ENCODE measurements around the gene ALDH1A2. TPM values are rescaled to one million over a fixed set of nuclear protein-coding genes. Genes with fewer than 3 reads are reported as not detected.
A peak's percentile ranks its signal among the peaks of the same experiment; 100 is the strongest.

Gene ALDH1A2
- total RNA-seq, 4 donors from 2014 or later: 5.5 to 41.5 (median 15.1) TPM

- no peaks in the 10 kb centered on the region for H3K36me3 ChIP-seq
- H3K4me3 ChIP-seq: no peak overlapping the region
- H3K27me3 ChIP-seq: no peaks in the 10 kb centered on the region
- ATAC-seq: no peak
- no peaks in the 10 kb centered on the region for H3K9me3 ChIP-seq
- WGBS, 2 donors (ENCODE audit: low coverage in 1 of 2): 59 to 79% methylated on average over 2 of the region's 2 CpGs
- H3K4me1 ChIP-seq: no peaks in the 10 kb centered on the region
- TF ChIP-seq POLR2AphosphoS5 (IDR thresholded peaks at IDR 0.05): no peak
- no peak for TF ChIP-seq POLR2A (IDR thresholded peaks at IDR 0.05)
- no peak for TF ChIP-seq EP300 (IDR thresholded peaks at IDR 0.05)
- H3K27ac ChIP-seq: no peak overlapping the region
Measured at GRCh38 chr15:57972864-57973263, 92.6 kb downstream of the ALDH1A2 start.

DNA sequence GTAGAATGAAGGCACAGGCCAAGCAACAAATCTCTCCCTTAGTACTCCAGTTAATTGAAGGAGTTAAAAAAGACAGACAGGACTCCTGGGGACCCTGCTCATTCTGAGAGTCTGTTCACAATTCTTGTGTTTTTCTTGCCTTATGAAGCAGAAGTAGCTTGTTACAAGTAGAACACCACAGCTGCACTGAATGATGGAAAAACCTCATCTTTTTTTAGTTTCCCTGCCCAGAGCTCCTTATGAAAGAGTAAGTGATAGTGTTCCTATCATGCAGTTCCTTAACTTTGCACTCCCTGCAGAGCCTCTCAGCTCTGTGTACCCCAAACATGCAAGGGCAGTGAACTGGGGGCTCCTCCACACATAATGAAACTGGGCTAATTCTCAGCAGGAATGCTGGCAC is 95.5 kb downstream of the ALDH1A2 start:
- no peak for ATAC-seq
- Histone ChIP-seq H3K9me3 (no peaks in the 10 kb centered on the region), H3K4me3 (no peak overlapping the region), H3K4me1 (no peaks in the 10 kb centered on the region), H3K27ac (no peak overlapping the region), H3K27me3 (no peaks in the 10 kb centered on the region), H3K36me3 (no peaks in the 10 kb centered on the region)
- no peak for TF ChIP-seq POLR2AphosphoS5 (IDR thresholded peaks at IDR 0.05)
- TF ChIP-seq, protein P1, sequence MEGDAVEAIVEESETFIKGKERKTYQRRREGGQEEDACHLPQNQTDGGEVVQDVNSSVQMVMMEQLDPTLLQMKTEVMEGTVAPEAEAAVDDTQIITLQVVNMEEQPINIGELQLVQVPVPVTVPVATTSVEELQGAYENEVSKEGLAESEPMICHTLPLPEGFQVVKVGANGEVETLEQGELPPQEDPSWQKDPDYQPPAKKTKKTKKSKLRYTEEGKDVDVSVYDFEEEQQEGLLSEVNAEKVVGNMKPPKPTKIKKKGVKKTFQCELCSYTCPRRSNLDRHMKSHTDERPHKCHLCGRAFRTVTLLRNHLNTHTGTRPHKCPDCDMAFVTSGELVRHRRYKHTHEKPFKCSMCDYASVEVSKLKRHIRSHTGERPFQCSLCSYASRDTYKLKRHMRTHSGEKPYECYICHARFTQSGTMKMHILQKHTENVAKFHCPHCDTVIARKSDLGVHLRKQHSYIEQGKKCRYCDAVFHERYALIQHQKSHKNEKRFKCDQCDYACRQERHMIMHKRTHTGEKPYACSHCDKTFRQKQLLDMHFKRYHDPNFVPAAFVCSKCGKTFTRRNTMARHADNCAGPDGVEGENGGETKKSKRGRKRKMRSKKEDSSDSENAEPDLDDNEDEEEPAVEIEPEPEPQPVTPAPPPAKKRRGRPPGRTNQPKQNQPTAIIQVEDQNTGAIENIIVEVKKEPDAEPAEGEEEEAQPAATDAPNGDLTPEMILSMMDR (IDR thresholded peaks at IDR 0.05): no peak
- TF ChIP-seq EP300 (IDR thresholded peaks at IDR 0.05): no peak

- Histone ChIP-seq H3K36me3 (no peaks in the 10 kb centered on the region), H3K27ac (no peak overlapping the region), H3K4me1 (no peaks in the 10 kb centered on the region), H3K9me3 (no peaks in the 10 kb centered on the region), H3K4me3 (no peak overlapping the region), H3K27me3 (no peaks in the 10 kb centered on the region)
- TF ChIP-seq EP300 (IDR thresholded peaks at IDR 0.05): no peak
- TF ChIP-seq, protein P1 (IDR thresholded peaks at IDR 0.05): peak; percentile 19 to 60 (median 49)
- TF ChIP-seq POLR2A (IDR thresholded peaks at IDR 0.05): no peak
- TF ChIP-seq POLR2AphosphoS5 (IDR thresholded peaks at IDR 0.05): no peak
- WGBS, 2 donors (ENCODE audit: low coverage in 1 of 2): 53 to 55% methylated on average over 5 of the region's 5 CpGs
- ATAC-seq: no peak
Measured at GRCh38 chr15:57969355-57969754, 96.2 kb downstream of the ALDH1A2 start.

GRCh38 chr15:57962887-57963286 is 102.6 kb downstream of the ALDH1A2 start:
- H3K9me3 ChIP-seq: no peaks in the 10 kb centered on the region
- 90% methylated on average over 4 of the region's 4 CpGs; no CpG with 5 or more reads in 1 of the 2 donors for WGBS, 2 donors (ENCODE audit: low coverage in 1 of 2)
- ATAC-seq: no peak
- H3K4me3 ChIP-seq: no peak overlapping the region
- H3K4me1 ChIP-seq: no peaks in the 10 kb centered on the region
- no peaks in the 10 kb centered on the region for H3K27me3 ChIP-seq
- H3K27ac ChIP-seq: no peak overlapping the region
- H3K36me3 ChIP-seq: no peaks in the 10 kb centered on the region
- no peak for TF ChIP-seq POLR2AphosphoS5 (IDR thresholded peaks at IDR 0.05)
- no peak for TF ChIP-seq EP300 (IDR thresholded peaks at IDR 0.05)
- TF ChIP-seq, protein P1 (IDR thresholded peaks at IDR 0.05): no peak
- no peak for TF ChIP-seq POLR2A (IDR thresholded peaks at IDR 0.05)

DNA sequence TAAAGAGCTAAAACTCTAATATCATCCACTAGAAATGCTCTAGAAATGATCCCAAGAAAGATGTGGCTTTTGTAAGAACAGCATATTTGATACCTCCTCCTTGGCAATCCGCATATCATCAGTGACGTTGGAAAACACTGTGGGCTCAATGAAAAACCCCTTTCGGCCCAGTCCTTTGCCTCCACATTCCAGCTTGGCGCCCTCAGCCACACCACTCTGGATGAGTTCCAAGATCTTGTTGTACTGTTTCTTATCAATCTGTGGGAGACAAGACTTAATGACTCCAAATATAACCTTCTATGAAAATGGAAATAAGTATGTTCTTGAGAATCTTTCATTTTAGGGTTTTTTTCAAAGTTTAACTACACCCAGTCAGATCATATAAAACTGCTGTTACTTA is 103.6 kb downstream of the ALDH1A2 start:
- no peaks in the 10 kb centered on the region for H3K27me3 ChIP-seq
- no peak overlapping the region for H3K27ac ChIP-seq
- H3K9me3 ChIP-seq: no peaks in the 10 kb centered on the region
- WGBS, 2 donors (ENCODE audit: low coverage in 1 of 2): 76 to 82% methylated on average over 4 of the region's 4 CpGs
- ATAC-seq: no peak
- H3K4me3 ChIP-seq: no peak overlapping the region
- no peaks in the 10 kb centered on the region for H3K36me3 ChIP-seq
- no peaks in the 10 kb centered on the region for H3K4me1 ChIP-seq
- TF ChIP-seq POLR2AphosphoS5 (IDR thresholded peaks at IDR 0.05) (no peak), POLR2A (IDR thresholded peaks at IDR 0.05) (no peak), EP300 (IDR thresholded peaks at IDR 0.05) (no peak)
- TF ChIP-seq, protein P1 (IDR thresholded peaks at IDR 0.05): no peak

All from gastroesophageal sphincter (tissue), 4 donors.